IPS-NIHi7 (cell line): ENCODE data around the gene LCMT1.
"Not testable (repeated sequence)": the region's sequence is repeated elsewhere in the genome, so short reads cannot be mapped to it uniquely, and the experiment has no call there.

Experiments
- DNase-seq: peaks from one replicate; pipeline ENCODE4 v3.0.0; 2012; ENCODE audit warnings: mixed read lengths; ENCODE audit errors: extremely low spot score

Gene LCMT1

DNA sequence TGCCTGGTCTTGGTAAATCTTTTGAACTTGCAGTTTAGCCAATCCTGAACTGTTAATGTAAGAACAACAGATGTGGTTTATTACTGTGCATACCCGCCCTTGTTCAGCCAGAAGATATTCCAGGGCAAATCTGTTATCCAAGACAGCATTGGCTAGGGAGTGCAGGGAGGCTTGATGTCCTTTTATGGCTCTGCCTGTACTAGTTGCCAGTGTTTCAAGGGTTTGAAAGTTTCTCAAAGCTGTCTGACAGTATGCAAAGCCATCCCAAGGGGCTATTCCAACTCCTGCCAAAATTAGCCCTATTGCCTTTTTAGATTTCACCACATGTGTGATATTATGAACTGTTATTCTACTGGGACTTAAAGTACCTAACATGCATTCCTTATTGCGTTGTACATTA, 30.1 kb downstream of the LCMT1 start:
- DNase-seq: no peak

DNA sequence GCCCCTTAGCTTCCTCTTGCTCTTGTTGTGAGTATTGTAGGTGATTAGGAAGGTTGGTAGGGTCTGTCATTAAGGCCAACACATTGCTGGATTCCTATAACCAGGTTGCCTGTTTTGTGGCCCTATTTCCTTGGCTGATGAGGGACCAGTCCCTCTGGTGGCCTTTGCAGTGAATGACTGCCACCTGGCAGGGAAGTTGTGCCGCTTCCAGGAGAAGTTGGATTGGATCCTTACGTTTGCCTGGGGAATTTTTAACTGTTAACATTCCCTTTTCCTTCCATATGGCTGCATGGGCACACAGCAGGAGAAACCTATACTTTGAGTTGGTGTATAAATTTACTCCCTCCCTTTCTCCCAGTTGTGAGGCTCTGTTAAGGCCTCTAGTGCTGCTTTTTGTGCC, 32.4 kb downstream of the LCMT1 start:
- peak; percentile 35 for DNase-seq

DNA sequence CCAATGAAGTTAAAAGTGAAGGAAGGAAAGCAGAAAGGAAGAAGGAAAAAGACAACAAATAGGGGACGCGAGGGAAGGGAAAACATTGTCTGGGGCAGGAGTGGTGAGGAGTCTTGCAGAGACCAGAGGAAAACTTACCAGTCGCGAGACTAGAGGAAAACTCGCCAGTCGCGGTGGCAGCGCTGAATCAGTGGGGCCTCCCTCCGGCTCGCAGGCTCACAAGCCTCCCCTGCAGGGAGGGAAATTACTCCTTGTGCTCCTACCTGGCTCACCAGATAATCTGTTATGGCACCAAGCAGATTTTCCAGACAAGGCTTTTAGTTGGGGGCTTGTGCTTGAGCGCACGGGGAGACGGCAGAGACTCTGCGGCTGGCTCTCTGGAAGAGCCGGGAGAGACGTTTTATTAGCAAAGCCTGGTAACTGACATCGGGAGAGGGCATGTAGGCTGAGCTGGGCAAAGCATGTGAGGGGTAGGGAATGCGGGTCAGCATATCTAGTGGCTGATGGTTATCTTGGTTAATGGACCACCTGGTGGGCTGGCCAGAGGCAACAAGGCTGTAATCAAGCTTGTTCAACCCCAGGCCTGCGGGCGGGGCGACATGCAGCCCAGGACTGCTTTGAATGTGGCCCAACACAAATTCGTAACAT, 37.1 kb downstream of the LCMT1 start:
- DNase-seq: peak; percentile 78

DNA sequence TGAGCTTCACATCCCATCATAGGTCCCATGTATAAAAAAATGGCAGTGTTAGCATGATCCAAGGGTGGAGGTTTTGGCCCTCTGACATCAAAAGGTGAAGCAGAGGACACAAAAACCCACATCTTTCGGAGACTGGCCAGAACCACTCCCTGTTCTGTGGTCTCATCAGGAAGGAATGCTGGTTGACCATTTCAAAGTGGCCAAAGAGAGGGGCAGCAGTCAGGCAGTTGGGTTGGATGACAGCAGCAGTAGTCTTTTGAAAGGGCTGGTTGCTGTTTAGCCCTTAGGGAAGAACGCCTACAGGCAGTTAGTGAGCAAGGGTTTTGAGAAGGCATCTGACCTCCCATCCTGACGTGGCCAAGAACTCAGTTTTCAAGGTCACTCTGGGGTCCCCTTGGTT, 40.5 kb downstream of the LCMT1 start:
- DNase-seq: no peak

DNA sequence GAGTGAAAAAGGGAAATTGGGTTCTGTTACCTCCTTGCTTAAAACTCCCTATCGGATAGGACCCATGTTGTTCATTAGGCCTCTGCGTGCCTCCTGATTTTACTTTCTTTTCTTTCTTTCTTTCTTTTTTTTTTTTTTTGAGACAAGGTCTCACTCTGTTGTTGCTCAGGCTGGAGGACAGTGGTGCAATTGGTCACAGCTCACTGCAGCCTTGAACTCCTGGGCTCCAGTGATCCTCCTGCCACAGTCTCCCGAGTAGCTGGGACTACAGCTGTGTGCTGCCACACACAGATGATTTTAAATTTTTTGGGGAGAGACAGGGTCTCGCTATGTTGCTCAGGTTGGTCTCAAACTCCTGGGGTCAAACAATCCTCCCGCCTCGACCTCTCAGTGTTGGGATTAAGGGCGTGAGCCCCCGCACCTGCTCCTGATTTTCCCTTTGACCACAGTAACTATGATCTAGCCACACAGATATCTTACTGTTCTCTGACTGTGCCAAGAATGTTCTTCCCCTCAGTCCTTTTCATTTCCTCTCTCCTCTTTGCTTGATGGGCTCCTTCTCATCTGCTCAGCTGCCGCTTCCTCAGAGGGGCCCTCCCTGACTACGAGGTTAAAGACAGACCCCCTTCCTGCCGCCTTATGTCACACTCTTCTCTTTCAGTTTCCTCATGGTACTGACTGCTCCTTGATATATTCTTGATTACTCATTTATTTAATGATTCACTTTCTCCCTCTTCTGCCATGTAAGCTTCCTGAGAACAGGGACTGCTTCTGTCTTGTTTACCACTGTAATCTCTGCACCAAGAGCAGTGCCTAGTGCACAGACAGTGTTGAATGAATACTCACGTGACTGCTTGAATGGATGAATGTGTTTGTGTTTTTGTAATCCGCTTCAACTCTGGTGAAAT, 44.3 kb downstream of the LCMT1 start:
- no peak for DNase-seq

DNA sequence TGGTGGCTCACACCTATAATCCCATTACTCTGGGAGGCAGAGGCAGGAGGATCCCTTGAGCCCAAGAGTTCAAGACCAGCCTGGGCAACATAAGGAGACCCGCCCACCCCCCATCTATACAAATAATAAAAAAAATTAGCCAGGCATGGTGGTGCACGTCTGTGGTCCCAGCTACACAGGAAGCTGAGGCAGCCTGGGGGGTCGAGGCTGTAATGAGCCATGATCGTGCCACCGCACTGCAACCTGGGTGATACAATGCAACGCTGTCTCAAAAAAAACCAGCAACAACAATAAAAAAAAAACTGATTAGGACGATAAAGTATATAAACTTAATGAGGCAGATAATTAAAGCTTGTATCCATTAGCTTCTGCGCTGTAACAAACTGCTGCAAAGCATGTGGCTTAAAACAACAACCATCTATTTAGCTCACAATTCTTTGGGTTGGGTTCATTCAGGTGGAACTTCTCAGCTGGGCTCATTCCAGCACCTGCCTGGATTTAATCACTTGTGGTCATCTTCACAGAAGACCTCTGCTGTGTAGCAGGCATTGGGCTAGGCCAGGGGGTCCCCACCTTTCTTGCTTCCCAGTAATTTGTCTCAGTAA, 45.8 kb downstream of the LCMT1 start:
- DNase-seq: no peak

DNA sequence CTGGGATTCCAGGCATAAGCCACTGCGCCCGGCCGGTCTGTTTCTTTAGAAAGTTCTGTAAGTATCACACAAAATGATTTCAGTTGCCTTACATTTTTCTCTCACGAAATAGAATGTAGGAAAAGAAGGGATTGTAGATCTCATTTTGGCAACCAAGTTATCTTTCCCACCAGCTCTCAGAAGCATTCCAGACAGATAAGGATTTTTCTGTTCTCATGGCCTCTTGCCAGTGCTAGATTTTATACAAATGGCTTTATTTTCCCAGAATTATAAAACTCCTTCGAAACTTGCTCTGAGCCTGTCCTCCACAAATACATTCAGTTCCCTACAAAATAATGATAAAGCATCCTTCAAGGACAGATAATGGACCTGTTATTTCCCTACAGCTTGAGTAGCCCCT, 46.9 kb downstream of the LCMT1 start:
- no peak for DNase-seq

DNA sequence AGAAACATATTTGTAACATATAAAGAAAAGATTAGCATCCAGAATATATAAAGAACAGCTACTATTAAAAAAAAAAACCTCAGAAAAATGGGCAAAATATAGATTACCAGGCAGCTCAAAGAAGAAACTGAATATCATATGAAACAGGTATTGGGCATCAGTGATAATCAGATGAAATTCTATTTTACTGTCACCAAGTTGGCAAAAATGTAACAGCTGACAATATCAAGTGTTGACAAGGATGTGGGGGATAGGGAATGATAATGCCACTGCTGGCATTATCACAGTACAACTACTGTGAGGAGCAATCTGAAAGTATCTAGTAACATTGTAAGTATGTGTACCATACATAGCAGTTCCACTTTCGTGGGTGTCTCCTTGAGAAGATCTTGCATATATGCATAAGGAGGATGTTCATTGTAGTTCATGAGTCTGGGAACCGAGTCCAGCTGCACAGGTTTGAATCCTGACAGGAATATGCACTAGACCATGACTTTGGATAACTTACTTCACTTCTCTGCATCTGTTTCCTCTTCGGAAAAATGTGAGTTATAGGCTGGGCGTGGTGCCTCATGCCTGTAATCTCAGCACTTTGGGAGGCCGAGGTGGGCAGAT, 50.3 kb downstream of the LCMT1 start:
- DNase-seq: no peak

DNA sequence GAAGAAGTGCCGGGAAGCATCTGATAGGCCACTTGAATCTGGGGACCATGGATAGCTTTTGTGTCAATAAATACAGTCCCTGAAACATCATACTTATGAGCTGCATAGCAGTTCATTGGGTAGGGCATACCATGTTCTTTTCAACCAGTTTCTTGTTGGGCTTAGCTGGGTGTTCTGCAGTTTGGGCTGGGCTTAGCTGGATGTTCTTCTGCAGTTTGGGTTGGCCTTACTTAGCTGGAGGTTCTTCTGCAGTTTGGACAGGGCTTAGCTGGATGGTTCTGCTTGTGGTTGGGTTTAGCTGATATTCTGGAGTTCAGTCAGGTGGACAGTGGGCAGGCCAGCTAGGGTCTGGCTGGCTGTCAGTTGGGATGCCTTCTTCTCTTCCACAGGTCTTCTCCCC, 52.1 kb downstream of the LCMT1 start:
- no peak for DNase-seq

DNA sequence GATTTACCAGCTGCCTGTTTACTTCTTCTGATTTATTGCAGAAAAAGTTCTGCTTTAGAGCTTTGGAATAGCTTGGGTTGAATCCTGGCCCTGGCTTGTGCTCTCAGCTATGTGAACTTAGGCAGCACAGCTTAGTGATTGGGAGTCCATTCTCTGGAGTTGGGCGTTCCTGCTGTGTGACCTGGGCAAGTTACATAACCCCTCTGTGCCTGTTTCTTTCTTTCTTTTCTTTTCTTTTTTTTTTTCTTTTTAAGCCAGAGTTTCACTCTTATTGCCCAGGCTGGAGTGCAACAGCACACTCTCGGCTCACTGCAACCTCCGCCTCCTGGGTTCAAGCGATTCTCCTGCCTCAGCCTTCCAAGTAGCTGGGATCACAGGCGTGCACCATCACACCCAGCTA, 53.7 kb downstream of the LCMT1 start:
- DNase-seq: no peak

DNA sequence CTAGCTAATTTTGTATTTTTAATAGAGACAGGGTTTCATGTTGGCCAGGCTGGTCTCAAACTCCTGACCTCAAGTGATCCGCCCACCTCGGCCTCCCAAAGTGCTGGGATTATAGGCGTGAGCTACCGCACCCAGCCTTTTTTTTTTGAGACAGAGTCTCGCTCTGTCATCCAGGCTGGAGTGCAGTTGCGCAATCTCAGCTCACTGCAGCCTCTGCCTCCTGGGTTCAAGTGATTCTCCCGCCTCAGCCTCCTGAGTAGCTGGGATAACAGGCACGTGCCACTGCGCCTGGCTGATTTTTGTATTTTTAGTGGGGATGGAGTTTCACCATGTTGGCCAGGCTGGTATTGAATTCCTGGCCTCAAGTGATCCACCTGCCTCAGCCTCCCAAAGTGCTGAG, 56.4 kb downstream of the LCMT1 start:
- DNase-seq: not testable (repeated sequence)

DNA sequence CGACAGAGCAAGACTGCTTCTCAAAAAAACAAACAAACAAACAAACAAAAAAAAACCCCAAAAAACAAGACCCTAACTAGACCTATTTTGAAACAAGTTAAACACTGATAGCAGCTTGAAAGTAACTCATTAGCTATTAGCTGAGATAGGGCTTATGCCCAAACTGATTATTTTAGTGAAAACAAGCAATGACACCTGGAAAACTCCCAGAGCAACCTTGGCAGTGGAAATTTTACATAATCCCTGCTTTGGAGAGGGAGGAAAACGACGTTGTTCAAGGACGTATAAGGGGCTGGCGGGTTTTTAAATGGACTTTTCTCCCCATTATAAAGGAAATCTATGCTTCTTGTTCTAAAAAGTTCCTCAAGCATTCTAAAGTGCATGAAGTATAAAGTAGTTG, 59.8 kb downstream of the LCMT1 start:
- no peak for DNase-seq

DNA sequence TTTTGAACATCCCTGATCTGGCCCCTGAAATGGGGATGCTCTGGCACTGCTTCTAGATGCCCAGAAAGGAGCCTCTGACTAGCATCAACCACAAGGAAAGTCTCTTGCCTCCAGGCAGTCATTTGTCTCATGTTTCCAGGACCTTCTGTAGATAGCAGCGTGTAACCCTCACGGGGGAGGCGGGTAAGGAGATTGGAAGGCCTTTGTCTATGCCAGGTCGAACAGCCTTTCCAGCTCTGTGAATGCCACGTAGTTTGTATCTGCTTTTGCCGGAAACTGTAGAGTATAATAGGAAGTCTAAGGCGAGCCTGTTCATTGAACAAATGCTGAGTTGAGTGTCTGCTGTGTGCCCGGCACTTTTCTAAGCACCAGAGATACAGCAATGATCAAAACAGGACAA, 61.3 kb downstream of the LCMT1 start:
- DNase-seq: no peak

DNA sequence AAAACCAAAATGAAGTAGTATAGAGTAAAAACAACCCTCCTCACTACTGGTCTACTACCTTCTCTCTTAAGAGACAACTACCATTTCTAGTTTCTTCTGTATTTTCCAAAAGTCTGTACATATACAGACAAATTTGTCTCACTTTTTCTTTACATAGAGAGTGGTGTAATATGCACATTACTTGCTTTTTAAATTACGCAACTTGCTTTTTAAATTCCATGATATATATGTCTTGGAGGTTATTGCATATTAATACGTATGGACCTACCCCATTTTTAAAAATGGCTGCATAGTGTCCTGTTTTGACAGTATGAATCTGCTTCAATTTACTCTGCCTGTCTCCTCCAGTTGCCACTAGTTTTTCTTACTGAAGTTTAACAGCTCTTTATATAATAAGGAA, 62.7 kb downstream of the LCMT1 start:
- no peak for DNase-seq

DNA sequence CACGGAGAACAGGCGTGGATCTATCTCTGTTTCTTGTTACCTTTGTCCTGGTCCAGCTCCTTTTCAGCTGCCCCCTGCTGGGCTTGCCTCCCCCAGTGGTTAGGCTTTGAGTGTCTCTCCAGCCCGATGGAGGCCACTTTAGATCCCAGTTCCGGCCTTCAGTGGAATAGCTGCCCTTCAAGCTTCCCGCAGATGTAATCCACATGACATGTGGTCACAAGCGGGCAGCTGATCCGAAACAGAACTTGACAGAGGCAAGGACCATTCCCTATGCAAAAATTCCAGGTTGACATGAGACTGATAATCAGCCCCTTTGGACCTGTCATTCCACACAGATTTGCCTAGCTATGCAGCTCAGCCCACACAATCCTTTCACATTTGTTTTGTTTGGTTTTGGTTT, 64.6 kb downstream of the LCMT1 start:
- no peak for DNase-seq

DNA sequence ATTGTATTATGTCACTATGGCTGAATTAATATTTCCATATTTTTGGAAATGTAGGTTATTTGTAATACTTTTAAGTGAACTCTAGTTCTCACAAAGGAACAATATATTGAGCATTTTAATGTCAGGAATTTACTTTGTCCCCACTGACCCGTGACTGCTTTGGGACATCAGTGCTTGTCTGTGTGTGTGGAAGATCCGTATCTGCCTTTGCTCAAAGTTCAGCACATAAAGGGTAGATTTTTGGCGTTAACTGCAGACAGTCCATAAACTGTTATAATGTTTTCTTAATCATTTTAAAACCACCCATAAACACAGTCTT, 65.9 kb downstream of the LCMT1 start:
- no peak for DNase-seq

DNA sequence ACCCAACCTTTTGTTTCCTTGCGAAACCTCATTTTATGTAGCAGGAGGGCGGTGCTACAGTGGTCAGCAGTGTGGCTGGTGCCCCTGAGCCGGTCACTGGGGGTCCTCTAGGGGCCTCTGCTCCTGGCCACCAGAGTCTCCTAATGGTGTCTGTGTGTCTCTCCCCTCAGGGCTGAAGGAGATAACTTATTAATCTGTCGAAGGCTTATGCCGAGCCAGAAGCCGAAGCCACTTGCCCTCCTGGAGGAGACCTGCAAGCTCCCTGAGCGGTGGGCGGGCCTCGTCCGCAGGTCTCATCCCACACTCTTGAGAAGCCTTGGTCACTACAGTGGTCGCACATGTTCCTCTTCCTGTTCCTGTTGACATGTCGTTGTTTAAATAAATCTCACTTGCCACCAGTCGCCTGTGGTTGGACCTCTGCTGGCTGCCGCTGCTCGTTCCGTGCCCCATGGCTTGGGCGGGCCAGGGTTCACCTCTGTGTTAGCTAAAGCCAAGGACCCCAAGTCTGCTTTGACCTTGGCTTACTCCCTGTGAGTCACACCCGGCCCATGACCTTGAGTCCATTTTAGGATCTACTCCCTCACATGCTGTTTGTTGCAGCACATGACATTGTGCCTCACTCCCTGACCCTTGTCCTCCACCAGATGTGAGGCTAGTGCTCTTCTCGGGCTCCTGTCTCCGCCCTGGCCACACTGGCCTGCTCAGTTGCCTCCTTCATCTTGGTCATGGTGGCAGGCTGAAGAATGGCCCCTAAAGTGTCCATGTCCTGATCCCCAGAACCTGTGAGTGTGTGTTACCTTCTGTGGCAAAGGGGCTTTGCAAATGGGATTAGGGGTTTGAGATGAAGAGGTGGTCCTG, 66.5 kb downstream of the LCMT1 start:
- no peak for DNase-seq

DNA sequence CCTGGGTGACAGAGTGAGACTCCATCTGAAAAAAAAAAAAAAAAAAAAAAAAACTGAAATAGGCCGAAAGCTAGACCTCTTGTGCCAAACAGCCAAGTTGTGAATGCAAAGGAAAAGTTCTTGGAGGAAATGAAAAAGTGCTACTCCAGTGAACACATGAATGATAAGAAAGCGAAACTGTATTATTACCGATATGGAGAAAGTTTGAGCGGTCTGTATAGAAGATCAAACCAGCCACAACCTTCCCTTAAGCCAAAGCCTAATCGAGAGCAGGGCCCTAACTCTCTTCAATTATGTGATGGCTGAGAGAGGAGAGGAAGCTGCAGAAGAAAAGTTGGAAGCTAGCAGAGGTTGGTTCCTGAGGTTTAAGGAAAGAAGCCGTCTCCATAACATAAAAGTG, 69.7 kb downstream of the LCMT1 start:
- not testable (repeated sequence) for DNase-seq

DNA sequence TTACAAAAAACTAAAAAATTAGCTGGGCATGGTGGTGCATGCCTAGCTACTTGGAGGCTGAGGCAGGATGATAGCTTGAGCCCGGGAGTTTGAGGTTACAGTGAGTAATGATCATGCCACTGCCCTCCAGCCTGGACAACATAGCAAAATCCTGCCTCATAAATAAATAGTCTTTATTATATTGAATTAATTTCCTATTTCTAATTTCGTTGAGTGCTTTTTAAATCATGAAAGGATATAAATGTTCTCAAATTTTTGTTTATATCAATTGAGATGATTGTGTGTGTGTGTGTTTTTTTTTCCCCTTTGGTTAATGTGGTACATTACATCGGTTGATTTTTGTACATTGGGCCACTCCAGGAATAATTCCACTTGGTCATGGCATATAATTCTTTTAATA, 73.2 kb downstream of the LCMT1 start:
- DNase-seq: no peak

DNA sequence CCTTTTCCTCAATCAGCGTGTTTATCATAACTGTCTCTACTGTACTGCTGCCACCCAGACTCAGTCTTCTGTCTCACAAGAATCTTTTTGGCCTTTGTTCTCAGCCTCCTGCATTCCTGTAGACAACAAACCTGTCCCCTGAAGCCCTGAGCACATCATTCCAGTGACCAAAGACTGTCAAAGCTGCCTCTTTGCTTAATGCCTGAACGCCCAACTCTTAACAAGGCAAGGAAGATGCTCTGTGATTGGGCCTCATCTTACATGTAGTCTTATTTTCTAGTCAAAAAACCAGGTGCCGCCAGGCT, 75.9 kb downstream of the LCMT1 start:
- DNase-seq: no peak

DNA sequence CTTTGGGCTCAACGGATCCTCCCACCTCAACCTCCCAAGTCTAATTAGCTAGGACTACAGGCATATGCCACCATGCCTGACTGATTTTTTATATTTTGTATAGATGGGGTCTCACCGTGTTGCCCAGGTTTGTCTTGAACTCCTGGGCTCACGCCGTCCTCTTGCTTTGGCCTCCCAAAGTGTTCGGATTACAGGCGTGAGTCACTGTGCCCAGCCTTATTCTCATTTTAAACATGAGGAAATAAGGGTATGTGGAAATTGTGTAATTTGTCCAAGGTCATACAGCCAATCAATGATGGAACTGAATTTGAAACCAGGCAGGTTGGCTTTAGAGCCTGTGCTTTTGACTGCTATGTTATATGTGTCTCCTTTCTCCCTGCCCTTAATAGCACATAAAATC, 77.8 kb downstream of the LCMT1 start:
- no peak for DNase-seq

DNA sequence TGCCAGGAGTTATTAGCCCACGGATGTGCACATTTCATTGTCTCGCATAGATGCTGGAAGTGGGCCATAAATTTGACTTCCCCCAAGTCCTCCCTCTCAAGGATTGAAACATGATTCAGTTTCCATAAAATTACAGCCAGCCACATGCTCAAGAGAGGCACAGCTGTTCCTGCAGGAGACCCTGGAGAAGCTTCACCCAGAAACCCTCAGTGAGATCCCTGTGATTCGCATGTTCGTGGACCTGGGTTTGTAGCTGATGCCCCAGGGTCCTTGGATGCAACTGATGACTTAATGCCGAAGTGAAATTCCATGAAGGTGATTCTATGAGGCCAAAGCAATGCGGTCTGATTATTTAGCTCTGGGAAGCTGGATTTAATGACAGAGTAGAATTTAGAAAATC, 80.6 kb downstream of the LCMT1 start:
- DNase-seq: no peak
